Renal pelvis (tissue), 4 donors: Measurements from ENCODE around the gene AGBL5. TPM values are rescaled to one million over a fixed set of nuclear protein-coding genes. Genes with fewer than 3 reads are reported as not detected.
"Not testable (repeated sequence)": the region's sequence is repeated elsewhere in the genome, so short reads cannot be mapped to it uniquely, and the experiment has no call there.

Source experiments
- DNase-seq: peaks from one replicate; pipeline ENCODE4 v3.0.0-alpha.2; 2013
- polyA plus RNA-seq, 3 donors: library from polyadenylated mRNA; unstranded; fragments of 120-200 nt; gene quantifications; one replicate each; pipeline ENCODE4 v1.2.1, GENCODE V29; 2013; ENCODE audit not compliant: insufficient read length in 3 of 3

AGBL5 gene
- polyA plus RNA-seq, 3 donors, result 67.1 to 68.4 (median 67.5) TPM

GRCh38 chr2:27073782-27074181, 22.3 kb downstream of the AGBL5 start:
- no peak for DNase-seq

- DNase-seq, result no peak
Observed at GRCh38 chr2:27074738-27075565, 23.5 kb downstream of the AGBL5 start.

GRCh38 chr2:27075566-27075871, 24.1 kb downstream of the AGBL5 start:
- DNase-seq, result not testable (repeated sequence)

- no peak for DNase-seq
Observed at GRCh38 chr2:27076323-27076722, 24.9 kb downstream of the AGBL5 start.

GRCh38 chr2:27077231-27077630, 25.8 kb downstream of the AGBL5 start:
- DNase-seq, result no peak

- DNase-seq, result peak; percentile 89
Observed at GRCh38 chr2:27078267-27079194, 27.1 kb downstream of the AGBL5 start, which contains the start of gene EMILIN1. Gene EMILIN1, plus strand, starts transcription at chr2:27078615. Its CDS starts 451 bp downstream, at chr2:27079066.

GRCh38 chr2:27079233-27080139, 28.0 kb downstream of the AGBL5 start:
- no peak for DNase-seq

GRCh38 chr2:27080140-27080469, 28.6 kb downstream of the AGBL5 start:
- no peak for DNase-seq

GRCh38 chr2:27080603-27080936, 29.1 kb downstream of the AGBL5 start:
- DNase-seq, result no peak

GRCh38 chr2:27081984-27082772, 30.7 kb downstream of the AGBL5 start:
- DNase-seq, result no peak

- no peak for DNase-seq
Observed at GRCh38 chr2:27082773-27083409, 31.4 kb downstream of the AGBL5 start.

- no peak for DNase-seq
Observed at GRCh38 chr2:27083410-27084296, 32.2 kb downstream of the AGBL5 start.

GRCh38 chr2:27084297-27085061, 33.0 kb downstream of the AGBL5 start:
- no peak for DNase-seq

GRCh38 chr2:27085062-27085672, 33.7 kb downstream of the AGBL5 start:
- no peak for DNase-seq

- DNase-seq, result no peak
Observed at GRCh38 chr2:27085673-27086089, 34.2 kb downstream of the AGBL5 start.

- DNase-seq, result peak; percentile 93
Observed at GRCh38 chr2:27086090-27086723, 34.7 kb downstream of the AGBL5 start.

- DNase-seq, result no peak
Observed at GRCh38 chr2:27086724-27087593, 35.5 kb downstream of the AGBL5 start, which contains the start of gene KHK. Gene KHK, plus strand, starts transcription at chr2:27086772. Its CDS starts 488 bp downstream, at chr2:27087260.
